ENCODE data around the gene PTPRG. TPM values are rescaled to one million over a fixed set of nuclear protein-coding genes. Genes with fewer than 3 reads are reported as not detected.

PTPRG gene
- total RNA-seq, 1 experiment from 2014 or later: 69.3 TPM

GRCh38 chr3:61793056-61793455, 231.7 kb downstream of the PTPRG start:
- no peak overlapping the region for H4K91ac ChIP-seq (ENCODE audit: insufficient read length, low read depth, low read length)
- peaks cover 8% of the 10 kb centered on the region; the same call in 1 of the 2 replicates for H3K4me1 ChIP-seq (ENCODE audit: insufficient read depth, low read length)
- no peak overlapping the region for H3K56ac ChIP-seq (ENCODE audit: insufficient read length, low read depth, low read length)
- H3K79me2 ChIP-seq (ENCODE audit: insufficient read depth, low read length): peaks cover 22% of the 10 kb centered on the region; the same call in 1 of the 2 replicates
- no peaks in the 10 kb centered on the region for H3K9me3 Mint-ChIP-seq
- H2BK5ac ChIP-seq (ENCODE audit: insufficient read length, low read length): no peak overlapping the region
- TF ChIP-seq, protein P1, sequence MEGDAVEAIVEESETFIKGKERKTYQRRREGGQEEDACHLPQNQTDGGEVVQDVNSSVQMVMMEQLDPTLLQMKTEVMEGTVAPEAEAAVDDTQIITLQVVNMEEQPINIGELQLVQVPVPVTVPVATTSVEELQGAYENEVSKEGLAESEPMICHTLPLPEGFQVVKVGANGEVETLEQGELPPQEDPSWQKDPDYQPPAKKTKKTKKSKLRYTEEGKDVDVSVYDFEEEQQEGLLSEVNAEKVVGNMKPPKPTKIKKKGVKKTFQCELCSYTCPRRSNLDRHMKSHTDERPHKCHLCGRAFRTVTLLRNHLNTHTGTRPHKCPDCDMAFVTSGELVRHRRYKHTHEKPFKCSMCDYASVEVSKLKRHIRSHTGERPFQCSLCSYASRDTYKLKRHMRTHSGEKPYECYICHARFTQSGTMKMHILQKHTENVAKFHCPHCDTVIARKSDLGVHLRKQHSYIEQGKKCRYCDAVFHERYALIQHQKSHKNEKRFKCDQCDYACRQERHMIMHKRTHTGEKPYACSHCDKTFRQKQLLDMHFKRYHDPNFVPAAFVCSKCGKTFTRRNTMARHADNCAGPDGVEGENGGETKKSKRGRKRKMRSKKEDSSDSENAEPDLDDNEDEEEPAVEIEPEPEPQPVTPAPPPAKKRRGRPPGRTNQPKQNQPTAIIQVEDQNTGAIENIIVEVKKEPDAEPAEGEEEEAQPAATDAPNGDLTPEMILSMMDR (conservative IDR thresholded peaks at IDR 0.05): no peak
- H3K4me1 Mint-ChIP-seq: peaks cover 37 to 41% of the 10 kb centered on the region in 2 experiments
- no peak for DNase-seq
- no peak overlapping the region for H3K18ac ChIP-seq (ENCODE audit: insufficient read length, low read depth, low read length)
- no peak overlapping the region for H3K4me2 ChIP-seq (ENCODE audit: insufficient read depth, insufficient read length, low read length)
- H2AK5ac ChIP-seq (ENCODE audit: insufficient read length, low read length): no peak overlapping the region
- H3T11ph ChIP-seq (ENCODE audit: low read length): no peak overlapping the region
- H3K79me1 ChIP-seq (ENCODE audit: insufficient read depth, low read depth, low read length, poor library complexity, severe bottlenecking): peaks cover 4% of the 10 kb centered on the region
- H3K27me3 ChIP-seq (ENCODE audit: insufficient read depth, low read length): no peaks in the 10 kb centered on the region
- H2BK12ac ChIP-seq (ENCODE audit: insufficient read length, low read depth, low read length): no peak overlapping the region
- H3K23me2 ChIP-seq (ENCODE audit: insufficient read length, low read depth, low read length, poor library complexity, severe bottlenecking): no peaks in the 10 kb centered on the region
- no peak overlapping the region for H2AFZ ChIP-seq (ENCODE audit: low read length)
- no peak overlapping the region for H4K5ac ChIP-seq (ENCODE audit: insufficient read length, low read depth, low read length)
- no peak overlapping the region for H3K27ac Mint-ChIP-seq
- H2BK20ac ChIP-seq (ENCODE audit: low read depth, low read length, poor library complexity, severe bottlenecking): no peak overlapping the region
- H4K8ac ChIP-seq (replicated peaks; ENCODE audit: insufficient read length, low read depth, low read length): no peak overlapping the region
- no peak overlapping the region for H3K4me3 Mint-ChIP-seq
- H3K27ac ChIP-seq (ENCODE audit: insufficient read length, low read depth, low read length): no peak overlapping the region
- no peak overlapping the region for H2BK120ac ChIP-seq (ENCODE audit: low read depth, low read length, poor library complexity, severe bottlenecking)
- WGBS (ENCODE audit: extremely low coverage, insufficient read length, low lambda C conversion rate): no CpG with 5 or more reads among the region's 2 CpGs
- no peaks in the 10 kb centered on the region for H3K36me3 Mint-ChIP-seq (ENCODE audit: insufficient read depth in 1 of 3, low read depth in 3 of 3)
- no peak overlapping the region for H3K4ac ChIP-seq (ENCODE audit: low read depth, low read length)
- no peak overlapping the region for H3K23ac ChIP-seq (ENCODE audit: insufficient read length, low read depth, low read length)
- no peak overlapping the region for H2BK15ac ChIP-seq (ENCODE audit: low read depth, low read length)
- H3K27me3 Mint-ChIP-seq (ENCODE audit: low read depth): no peaks in the 10 kb centered on the region
- H3K9ac ChIP-seq (ENCODE audit: extremely low read depth, insufficient read length, low read length): no peak overlapping the region
- no peaks in the 10 kb centered on the region for H3K9me3 ChIP-seq (ENCODE audit: control insufficient read depth, low read depth, low read length)
- H4K20me1 ChIP-seq (ENCODE audit: control insufficient read depth, insufficient read depth, insufficient read length): no peaks in the 10 kb centered on the region
- H3K14ac ChIP-seq (ENCODE audit: insufficient read depth, low read length): no peak overlapping the region
